ENCODE measurements around the gene INSIG2. TPM values are rescaled to one million over a fixed set of nuclear protein-coding genes. Genes with fewer than 3 reads are reported as not detected.

Gene INSIG2
- polyA plus RNA-seq, 4 donors = 13.3 to 34.5 (median 15.9) TPM

DNA sequence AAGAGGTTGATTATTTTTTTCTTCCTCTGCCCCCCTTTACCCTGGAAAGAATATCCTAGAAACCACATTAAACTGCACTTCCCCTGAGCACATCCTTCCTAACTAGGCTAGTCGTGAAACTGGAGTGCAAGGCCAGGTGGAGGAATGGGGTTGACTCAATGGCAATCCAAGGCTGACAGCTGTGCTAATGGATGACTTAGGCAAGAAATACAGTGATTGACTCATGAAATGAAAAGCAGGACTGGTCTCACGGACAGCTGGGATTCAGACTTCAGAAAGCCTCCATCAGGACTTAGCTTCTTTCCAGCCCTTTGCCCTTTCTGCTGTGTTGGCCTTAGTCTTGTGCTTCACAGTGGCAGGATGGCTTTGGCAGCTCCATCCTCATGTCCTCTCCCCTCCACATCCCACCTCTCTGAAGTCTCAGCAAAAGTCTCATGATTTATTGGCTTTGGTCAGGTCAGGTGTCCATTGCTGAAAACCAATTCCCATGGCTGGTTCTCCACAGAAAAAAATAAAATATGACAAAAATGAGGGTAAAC, 33.8 kb downstream of the INSIG2 start:
- no peak overlapping the region for H3K4me3 ChIP-seq (ENCODE audit: low read depth in 1 of 3, low read length in 3 of 3)
- 52 to 93% (median 81%) methylated on average over 2 of the region's 2 CpGs for WGBS, 3 donors
- no peak for DNase-seq
- H3K9me3 ChIP-seq (ENCODE audit: control insufficient read depth in 2 of 2, insufficient read depth in 1 of 2, low read depth in 1 of 2, low read length in 1 of 2) = no peaks in the 10 kb centered on the region
- H3K27ac ChIP-seq (ENCODE audit: low read depth in 1 of 3, low read length in 2 of 3) = no peak overlapping the region
- peaks cover 0 to 5% (median 0%) of the 10 kb centered on the region in 3 donors for H3K4me1 ChIP-seq (ENCODE audit: control insufficient read depth in 3 of 3, insufficient read depth in 2 of 3, low read depth in 1 of 3, low read length in 2 of 3)
- H3K36me3 ChIP-seq (ENCODE audit: control insufficient read depth in 3 of 3, insufficient read depth in 2 of 3, low read depth in 1 of 3, low read length in 3 of 3) = no peaks in the 10 kb centered on the region
- no peak for FAIRE-seq
- H3K27me3 ChIP-seq (ENCODE audit: control insufficient read depth in 3 of 3, insufficient read depth in 3 of 3, low read length in 3 of 3) = no peaks in the 10 kb centered on the region

DNA sequence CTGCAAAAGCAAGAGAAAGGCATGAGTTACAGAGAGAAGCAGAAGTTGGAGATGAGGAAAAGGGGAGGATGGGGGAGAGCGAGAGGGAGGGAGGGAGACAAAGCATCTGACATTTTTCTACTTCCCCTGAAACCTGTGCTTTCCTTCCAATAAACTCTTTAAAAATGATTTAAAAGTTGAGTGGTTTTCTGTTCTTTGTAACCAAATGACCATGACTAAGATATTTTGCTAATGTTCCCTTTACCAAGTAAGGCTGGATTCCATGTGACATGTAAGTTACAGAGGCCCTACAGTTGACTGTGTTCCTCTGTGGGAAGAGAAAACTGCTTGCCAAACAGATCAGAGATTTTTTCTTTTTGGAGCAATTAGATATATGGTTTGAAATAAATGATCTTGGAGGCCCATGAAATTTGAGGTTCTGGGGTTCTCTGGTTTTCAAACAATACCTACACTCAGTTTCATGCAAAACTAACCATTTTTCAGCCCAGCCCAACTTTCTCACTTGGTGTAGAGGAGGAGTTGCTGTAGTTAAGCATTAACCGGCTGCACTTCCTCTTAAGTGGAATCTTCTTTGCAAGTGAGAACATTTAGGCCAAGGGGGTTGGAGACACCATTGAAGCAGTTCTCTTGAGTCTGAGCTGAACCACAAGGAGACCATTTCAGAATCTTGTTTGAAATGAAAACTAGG, 34.5 kb downstream of the INSIG2 start:
- Histone ChIP-seq H3K4me1 (ENCODE audit: control insufficient read depth in 3 of 3, insufficient read depth in 2 of 3, low read depth in 1 of 3, low read length in 2 of 3) (peaks cover 0 to 5% (median 0%) of the 10 kb centered on the region in 3 donors), H3K4me3 (ENCODE audit: low read depth in 1 of 3, low read length in 3 of 3) (no peak overlapping the region), H3K27ac (ENCODE audit: low read depth in 1 of 3, low read length in 2 of 3) (no peak overlapping the region), H3K27me3 (ENCODE audit: control insufficient read depth in 3 of 3, insufficient read depth in 3 of 3, low read length in 3 of 3) (no peaks in the 10 kb centered on the region), H3K36me3 (ENCODE audit: control insufficient read depth in 3 of 3, insufficient read depth in 2 of 3, low read depth in 1 of 3, low read length in 3 of 3) (no peaks in the 10 kb centered on the region), H3K9me3 (ENCODE audit: control insufficient read depth in 2 of 2, insufficient read depth in 1 of 2, low read depth in 1 of 2, low read length in 1 of 2) (no peaks in the 10 kb centered on the region)
- FAIRE-seq (no peak), DNase-seq (no peak)
- WGBS, 3 donors = 55 to 62% (median 58%) methylated on average over 2 of the region's 2 CpGs

DNA sequence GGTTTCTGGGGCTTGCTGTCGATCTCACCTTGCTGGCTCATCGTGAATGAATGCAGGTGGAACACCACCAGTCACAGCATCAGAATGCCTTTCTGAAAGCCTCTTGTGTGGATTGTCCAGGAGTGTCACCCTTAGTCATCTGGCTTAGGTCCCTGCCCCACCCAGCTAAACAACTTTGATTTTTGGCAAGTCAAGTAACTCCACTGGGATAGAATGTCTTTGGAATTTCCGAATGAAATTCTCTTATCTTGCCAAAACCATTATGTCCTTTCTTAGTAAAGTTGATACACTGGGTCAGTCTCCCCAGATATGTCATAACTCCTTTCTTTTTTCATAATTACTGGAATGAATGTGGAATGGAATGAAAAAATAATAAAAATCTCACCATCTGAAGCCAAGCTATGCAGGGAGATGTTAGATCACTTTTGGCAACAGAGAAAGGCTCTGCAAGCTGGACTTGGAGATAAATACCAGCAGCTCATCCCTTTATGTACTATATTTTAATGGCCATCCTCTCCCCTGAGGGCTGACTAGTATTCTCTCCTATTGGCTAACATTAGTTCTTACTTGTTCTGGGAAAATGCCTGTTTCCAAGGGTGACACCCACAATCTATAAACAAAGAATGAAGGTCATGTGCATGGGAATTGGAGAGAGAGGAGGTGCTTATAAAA, 35.4 kb downstream of the INSIG2 start:
- no peak overlapping the region for H3K4me3 ChIP-seq (ENCODE audit: low read depth in 1 of 3, low read length in 3 of 3)
- FAIRE-seq (no peak), DNase-seq (no peak)
- no peaks in the 10 kb centered on the region for H3K27me3 ChIP-seq (ENCODE audit: control insufficient read depth in 3 of 3, insufficient read depth in 3 of 3, low read length in 3 of 3)
- no peaks in the 10 kb centered on the region for H3K36me3 ChIP-seq (ENCODE audit: control insufficient read depth in 3 of 3, insufficient read depth in 2 of 3, low read depth in 1 of 3, low read length in 3 of 3)
- no peak overlapping the region for H3K27ac ChIP-seq (ENCODE audit: low read depth in 1 of 3, low read length in 2 of 3)
- 32 to 56% (median 38%) methylated on average over 3 of the region's 3 CpGs for WGBS, 3 donors
- H3K9me3 ChIP-seq (ENCODE audit: control insufficient read depth in 2 of 2, insufficient read depth in 1 of 2, low read depth in 1 of 2, low read length in 1 of 2) = no peaks in the 10 kb centered on the region
- H3K4me1 ChIP-seq (ENCODE audit: control insufficient read depth in 3 of 3, insufficient read depth in 2 of 3, low read depth in 1 of 3, low read length in 2 of 3) = peaks cover 0 to 5% (median 0%) of the 10 kb centered on the region in 3 donors

DNA sequence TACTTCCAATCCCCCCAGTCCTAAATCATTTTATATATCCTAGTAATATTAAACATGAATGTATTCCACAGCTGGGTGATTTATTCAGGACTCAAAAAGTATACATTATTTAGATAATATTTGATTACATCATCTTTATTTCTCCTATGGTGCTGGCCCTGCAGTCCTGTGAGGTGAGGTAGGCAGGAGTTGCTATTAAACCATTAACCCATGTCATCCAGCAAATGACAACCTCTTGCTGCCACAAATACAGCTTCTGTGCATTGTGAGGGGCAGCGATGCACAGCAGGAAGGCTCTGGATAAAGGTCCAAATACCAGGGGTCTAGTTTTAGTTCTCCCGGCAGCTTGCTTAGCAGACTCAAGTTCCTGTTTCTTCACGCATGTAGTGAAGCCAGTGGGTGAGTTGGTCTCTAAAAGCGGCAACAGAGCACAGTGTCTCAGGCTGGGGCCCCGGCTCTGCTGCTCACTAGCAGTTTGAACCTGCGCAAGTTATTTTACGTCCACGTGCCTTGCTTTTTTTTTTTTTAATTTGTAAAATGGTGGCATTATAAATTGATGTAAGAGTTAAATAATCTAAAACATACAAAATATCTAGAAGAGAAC, 36.1 kb downstream of the INSIG2 start:
- no peak overlapping the region for H3K4me3 ChIP-seq (ENCODE audit: low read depth in 1 of 3, low read length in 3 of 3)
- WGBS, 3 donors = 71 to 89% (median 81%) methylated on average over 8 of the region's 8 CpGs
- no peaks in the 10 kb centered on the region for H3K27me3 ChIP-seq (ENCODE audit: control insufficient read depth in 3 of 3, insufficient read depth in 3 of 3, low read length in 3 of 3)
- DNase-seq = no peak
- FAIRE-seq = no peak
- no peaks in the 10 kb centered on the region for H3K9me3 ChIP-seq (ENCODE audit: control insufficient read depth in 2 of 2, insufficient read depth in 1 of 2, low read depth in 1 of 2, low read length in 1 of 2)
- H3K4me1 ChIP-seq (ENCODE audit: control insufficient read depth in 3 of 3, insufficient read depth in 2 of 3, low read depth in 1 of 3, low read length in 2 of 3) = peaks cover 0 to 5% (median 0%) of the 10 kb centered on the region in 3 donors
- H3K36me3 ChIP-seq (ENCODE audit: control insufficient read depth in 3 of 3, insufficient read depth in 2 of 3, low read depth in 1 of 3, low read length in 3 of 3) = no peaks in the 10 kb centered on the region
- H3K27ac ChIP-seq (ENCODE audit: low read depth in 1 of 3, low read length in 2 of 3) = no peak overlapping the region

GRCh38 chr2:118127250-118127649, 39.0 kb downstream of the INSIG2 start:
- Histone ChIP-seq H3K4me1 (ENCODE audit: control insufficient read depth in 3 of 3, insufficient read depth in 2 of 3, low read depth in 1 of 3, low read length in 2 of 3) (peaks cover 0 to 5% (median 0%) of the 10 kb centered on the region in 3 donors), H3K36me3 (ENCODE audit: control insufficient read depth in 3 of 3, insufficient read depth in 2 of 3, low read depth in 1 of 3, low read length in 3 of 3) (no peaks in the 10 kb centered on the region), H3K9me3 (ENCODE audit: control insufficient read depth in 2 of 2, insufficient read depth in 1 of 2, low read depth in 1 of 2, low read length in 1 of 2) (no peaks in the 10 kb centered on the region), H3K27ac (ENCODE audit: low read depth in 1 of 3, low read length in 2 of 3) (no peak overlapping the region), H3K4me3 (ENCODE audit: low read depth in 1 of 3, low read length in 3 of 3) (no peak overlapping the region), H3K27me3 (ENCODE audit: control insufficient read depth in 3 of 3, insufficient read depth in 3 of 3, low read length in 3 of 3) (no peaks in the 10 kb centered on the region)
- FAIRE-seq (no peak), DNase-seq (no peak)
- 75 to 82% (median 77%) methylated on average over 5 of the region's 5 CpGs for WGBS, 3 donors

DNA sequence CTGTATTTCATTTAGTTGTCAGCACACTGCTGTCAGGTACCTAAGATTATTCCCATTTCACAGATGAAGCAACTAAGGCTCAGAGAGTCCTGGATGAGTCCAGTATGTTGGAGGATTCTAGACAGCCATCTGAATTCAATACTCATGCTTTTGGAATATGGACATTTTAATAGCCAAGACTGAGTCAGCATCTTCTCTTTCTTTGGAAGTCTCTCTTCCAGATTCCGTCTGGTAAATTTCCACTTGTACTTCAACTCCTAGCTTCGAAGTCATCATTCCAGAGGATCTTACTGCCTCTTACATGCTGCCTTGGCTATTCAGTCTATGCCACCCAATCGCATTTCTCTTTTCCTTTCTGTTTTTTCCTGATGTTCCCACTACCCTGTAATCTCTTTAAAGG, 40.6 kb downstream of the INSIG2 start:
- no peaks in the 10 kb centered on the region for H3K36me3 ChIP-seq (ENCODE audit: control insufficient read depth in 3 of 3, insufficient read depth in 2 of 3, low read depth in 1 of 3, low read length in 3 of 3)
- no peak for FAIRE-seq
- H3K27ac ChIP-seq (ENCODE audit: low read depth in 1 of 3, low read length in 2 of 3) = no peak overlapping the region
- no peak for DNase-seq
- H3K4me1 ChIP-seq (ENCODE audit: control insufficient read depth in 3 of 3, insufficient read depth in 2 of 3, low read depth in 1 of 3, low read length in 2 of 3) = no peaks in the 10 kb centered on the region
- WGBS, 3 donors = 80 to 87% (median 82%) methylated on average over 3 of the region's 3 CpGs
- H3K9me3 ChIP-seq (ENCODE audit: control insufficient read depth in 2 of 2, insufficient read depth in 1 of 2, low read depth in 1 of 2, low read length in 1 of 2) = no peaks in the 10 kb centered on the region
- H3K4me3 ChIP-seq (ENCODE audit: low read depth in 1 of 3, low read length in 3 of 3) = no peak overlapping the region
- no peaks in the 10 kb centered on the region for H3K27me3 ChIP-seq (ENCODE audit: control insufficient read depth in 3 of 3, insufficient read depth in 3 of 3, low read length in 3 of 3)

- Histone ChIP-seq H3K9me3 (ENCODE audit: control insufficient read depth in 2 of 2, insufficient read depth in 1 of 2, low read depth in 1 of 2, low read length in 1 of 2) (no peaks in the 10 kb centered on the region), H3K27ac (ENCODE audit: low read depth in 1 of 3, low read length in 2 of 3) (no peak overlapping the region), H3K27me3 (ENCODE audit: control insufficient read depth in 3 of 3, insufficient read depth in 3 of 3, low read length in 3 of 3) (no peaks in the 10 kb centered on the region), H3K4me1 (ENCODE audit: control insufficient read depth in 3 of 3, insufficient read depth in 2 of 3, low read depth in 1 of 3, low read length in 2 of 3) (no peaks in the 10 kb centered on the region), H3K36me3 (ENCODE audit: control insufficient read depth in 3 of 3, insufficient read depth in 2 of 3, low read depth in 1 of 3, low read length in 3 of 3) (no peaks in the 10 kb centered on the region), H3K4me3 (ENCODE audit: low read depth in 1 of 3, low read length in 3 of 3) (no peak overlapping the region)
- FAIRE-seq (no peak), DNase-seq (no peak)
- WGBS, 3 donors = 89 to 97% (median 92%) methylated on average over 7 of the region's 7 CpGs
Measured at GRCh38 chr2:118130385-118130784, 42.1 kb downstream of the INSIG2 start.

DNA sequence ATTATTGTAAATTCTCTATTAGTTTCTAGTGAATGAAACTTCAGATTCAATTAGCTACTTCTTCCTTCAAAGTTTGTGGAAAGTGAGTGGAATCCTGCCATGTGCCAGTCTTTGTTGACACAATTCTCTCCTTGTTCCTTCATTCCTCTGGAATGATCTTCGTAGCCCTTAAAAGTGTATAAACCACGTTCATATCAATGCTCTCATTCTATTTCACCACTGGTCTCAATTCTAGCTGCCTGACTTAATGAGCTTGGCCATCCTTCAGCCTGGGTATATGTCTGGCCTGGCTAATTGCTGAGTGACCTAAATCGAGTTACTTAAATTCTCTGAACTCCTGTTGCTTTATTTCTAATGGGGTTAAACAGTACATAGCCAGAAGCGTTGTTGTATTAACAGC, 43.5 kb downstream of the INSIG2 start:
- FAIRE-seq (no peak), DNase-seq (no peak)
- Histone ChIP-seq H3K27ac (ENCODE audit: low read depth in 1 of 3, low read length in 2 of 3) (no peak overlapping the region), H3K4me3 (ENCODE audit: low read depth in 1 of 3, low read length in 3 of 3) (no peak overlapping the region), H3K9me3 (ENCODE audit: control insufficient read depth in 2 of 2, insufficient read depth in 1 of 2, low read depth in 1 of 2, low read length in 1 of 2) (no peaks in the 10 kb centered on the region), H3K36me3 (ENCODE audit: control insufficient read depth in 3 of 3, insufficient read depth in 2 of 3, low read depth in 1 of 3, low read length in 3 of 3) (no peaks in the 10 kb centered on the region), H3K27me3 (ENCODE audit: control insufficient read depth in 3 of 3, insufficient read depth in 3 of 3, low read length in 3 of 3) (no peaks in the 10 kb centered on the region), H3K4me1 (ENCODE audit: control insufficient read depth in 3 of 3, insufficient read depth in 2 of 3, low read depth in 1 of 3, low read length in 2 of 3) (no peaks in the 10 kb centered on the region)
- WGBS, 3 donors = 74 to 85% (median 77%) methylated on average over 4 of the region's 4 CpGs

Measured in small intestine (tissue), 7 donors.